Measurements from ENCODE around the gene CTDSPL. TPM values are rescaled to one million over a fixed set of nuclear protein-coding genes. Genes with fewer than 3 reads are reported as not detected.

CTDSPL gene
- total and polyA plus RNA-seq, 2 of the 13 experiments (the other 11 are each of a cell fraction or from before 2014, with no cell fraction given), result 26.1 to 142 TPM

GRCh38 chr3:37935756-37936666 lies 74.3 kb downstream of the CTDSPL start (continued):
- TF ChIP-seq ZBTB4 (CRISPR knock-in tag; IDR thresholded peaks at IDR 0.05; ENCODE audit: borderline replicate concordance) (no peak), ZNF878 (CRISPR knock-in tag; IDR thresholded peaks at IDR 0.05) (no peak; the same call in 1 of the 2 replicates), JUND (CRISPR knock-in tag; IDR thresholded peaks at IDR 0.05) (no peak), ZC3H4 (CRISPR knock-in tag; IDR thresholded peaks at IDR 0.05; ENCODE audit: borderline replicate concordance) (peak; percentile 84; the same call in 1 of the 2 replicates), NFE2L1 (CRISPR knock-in tag; IDR thresholded peaks at IDR 0.05; ENCODE audit: borderline replicate concordance) (no peak), HNRNPH1 (optimal IDR thresholded peaks at IDR 0.05; ENCODE audit: low read depth, low read length) (no peak), CEBPZ (IDR thresholded peaks at IDR 0.05; ENCODE audit: low read length) (no peak), SALL1 (CRISPR knock-in tag; IDR thresholded peaks at IDR 0.05) (peak; percentile 69; the same call in 1 of the 2 replicates), YEATS2 (CRISPR knock-in tag; IDR thresholded peaks at IDR 0.05; ENCODE audit: borderline replicate concordance) (no peak), E2F5 (CRISPR knock-in tag; conservative IDR thresholded peaks at IDR 0.05) (no peak), ZBTB26 (CRISPR knock-in tag; IDR thresholded peaks at IDR 0.05; ENCODE audit: borderline replicate concordance) (no peak), CSRNP1 (CRISPR knock-in tag; IDR thresholded peaks at IDR 0.05) (no peak), EZH2 (conservative IDR thresholded peaks at IDR 0.05; ENCODE audit: low read depth, low read length) (no peak), BRD4 (CRISPR knock-in tag; IDR thresholded peaks at IDR 0.05) (no peak), THYN1 (CRISPR knock-in tag; IDR thresholded peaks at IDR 0.05; ENCODE audit: borderline replicate concordance, low read depth) (no peak)

All from HepG2 (cell line).